Nephron progenitor cell (in vitro differentiated cells): ENCODE results near the gene CCDC66.

ENCODE experiments used
- DNase-seq: peaks from one replicate; pipeline ENCODE4 v3.0.0; 2021
- H3K27ac Mint-ChIP-seq: 2 replicates; pipeline ENCODE4 v1.8.0; 2021; ENCODE audit warnings: mild to moderate bottlenecking, moderate library complexity, mixed read lengths
- H3K27me3 Mint-ChIP-seq: 2 replicates; pipeline ENCODE4 v1.8.0; 2021; ENCODE audit warnings: mild to moderate bottlenecking, low read depth, mixed read lengths; ENCODE audit not compliant: poor library complexity
- H3K36me3 Mint-ChIP-seq: 2 replicates; pipeline ENCODE4 v1.8.0; 2021; ENCODE audit warnings: low read depth, mixed read lengths
- H3K4me1 Mint-ChIP-seq: 2 replicates; pipeline ENCODE4 v1.8.0; 2021; ENCODE audit warnings: mixed read lengths
- H3K4me3 Mint-ChIP-seq: 2 replicates; pipeline ENCODE4 v1.8.0; 2021; ENCODE audit warnings: mild to moderate bottlenecking, moderate library complexity, mixed read lengths
- H3K9me3 Mint-ChIP-seq: 2 replicates; pipeline ENCODE4 v1.8.0; 2021; ENCODE audit warnings: mild to moderate bottlenecking, moderate library complexity, mixed read lengths
- TF ChIP-seq, protein P1 (sequence below): fragments of 200-600 bp; sonication (generic); IDR thresholded peaks from 2 replicates; pipeline ENCODE4 v1.5.0; 2021; ENCODE audit warnings: antibody characterized with exemption

CCDC66 gene

DNA sequence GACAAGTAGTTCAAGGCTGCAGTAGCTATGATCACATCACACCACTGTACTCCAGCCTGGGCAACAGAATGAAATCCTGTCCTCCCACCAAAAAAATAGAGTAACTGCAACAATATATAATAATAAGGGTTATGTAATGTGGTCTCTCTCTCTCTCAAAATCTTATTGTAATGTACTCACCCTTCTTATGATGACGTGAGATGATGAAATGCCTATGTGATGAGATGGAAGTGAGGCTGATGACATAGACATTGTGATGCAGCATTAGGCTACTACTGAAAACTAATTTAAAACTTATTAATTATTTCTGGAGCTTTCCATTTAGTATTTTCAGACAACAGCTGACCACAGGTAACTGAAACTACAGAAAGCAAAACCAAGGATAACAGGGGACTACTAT, 98.7 kb downstream of the CCDC66 start:
- DNase-seq, result no peak
- Mint-ChIP-seq H3K36me3 (peaks cover 95% of the 10 kb centered on the region), H3K4me1 (no peaks in the 10 kb centered on the region), H3K4me3 (no peak overlapping the region), H3K27ac (no peak overlapping the region), H3K27me3 (no peaks in the 10 kb centered on the region), H3K9me3 (peaks cover 17% of the 10 kb centered on the region)
- TF ChIP-seq, protein P1, sequence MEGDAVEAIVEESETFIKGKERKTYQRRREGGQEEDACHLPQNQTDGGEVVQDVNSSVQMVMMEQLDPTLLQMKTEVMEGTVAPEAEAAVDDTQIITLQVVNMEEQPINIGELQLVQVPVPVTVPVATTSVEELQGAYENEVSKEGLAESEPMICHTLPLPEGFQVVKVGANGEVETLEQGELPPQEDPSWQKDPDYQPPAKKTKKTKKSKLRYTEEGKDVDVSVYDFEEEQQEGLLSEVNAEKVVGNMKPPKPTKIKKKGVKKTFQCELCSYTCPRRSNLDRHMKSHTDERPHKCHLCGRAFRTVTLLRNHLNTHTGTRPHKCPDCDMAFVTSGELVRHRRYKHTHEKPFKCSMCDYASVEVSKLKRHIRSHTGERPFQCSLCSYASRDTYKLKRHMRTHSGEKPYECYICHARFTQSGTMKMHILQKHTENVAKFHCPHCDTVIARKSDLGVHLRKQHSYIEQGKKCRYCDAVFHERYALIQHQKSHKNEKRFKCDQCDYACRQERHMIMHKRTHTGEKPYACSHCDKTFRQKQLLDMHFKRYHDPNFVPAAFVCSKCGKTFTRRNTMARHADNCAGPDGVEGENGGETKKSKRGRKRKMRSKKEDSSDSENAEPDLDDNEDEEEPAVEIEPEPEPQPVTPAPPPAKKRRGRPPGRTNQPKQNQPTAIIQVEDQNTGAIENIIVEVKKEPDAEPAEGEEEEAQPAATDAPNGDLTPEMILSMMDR, result no peak

DNA sequence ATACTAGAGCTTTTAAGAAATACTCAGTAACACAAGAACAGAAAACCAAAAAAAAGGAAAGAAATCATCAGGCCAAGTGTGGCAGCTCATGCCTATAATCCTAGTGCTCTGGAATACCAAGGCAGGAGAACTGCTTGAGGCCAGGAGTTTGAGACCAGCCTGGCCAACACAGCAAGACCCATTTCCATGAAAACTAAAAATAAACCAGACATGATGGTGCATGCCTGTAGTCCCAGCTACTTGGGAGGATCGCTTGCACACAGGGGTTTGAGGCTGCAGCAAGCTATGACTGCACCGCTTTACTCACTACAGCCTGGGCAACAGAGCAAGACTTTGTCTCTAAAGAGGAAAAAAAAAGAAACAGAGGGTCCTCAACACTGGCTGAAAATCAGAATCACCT, 107.8 kb downstream of the CCDC66 start:
- no peak overlapping the region for H3K27ac Mint-ChIP-seq
- no peaks in the 10 kb centered on the region for H3K4me1 Mint-ChIP-seq
- H3K4me3 Mint-ChIP-seq, result no peak overlapping the region
- no peaks in the 10 kb centered on the region for H3K27me3 Mint-ChIP-seq
- H3K36me3 Mint-ChIP-seq, result peaks cover 79% of the 10 kb centered on the region
- TF ChIP-seq, protein P1, result no peak
- no peaks in the 10 kb centered on the region for H3K9me3 Mint-ChIP-seq
- no peak for DNase-seq

DNA sequence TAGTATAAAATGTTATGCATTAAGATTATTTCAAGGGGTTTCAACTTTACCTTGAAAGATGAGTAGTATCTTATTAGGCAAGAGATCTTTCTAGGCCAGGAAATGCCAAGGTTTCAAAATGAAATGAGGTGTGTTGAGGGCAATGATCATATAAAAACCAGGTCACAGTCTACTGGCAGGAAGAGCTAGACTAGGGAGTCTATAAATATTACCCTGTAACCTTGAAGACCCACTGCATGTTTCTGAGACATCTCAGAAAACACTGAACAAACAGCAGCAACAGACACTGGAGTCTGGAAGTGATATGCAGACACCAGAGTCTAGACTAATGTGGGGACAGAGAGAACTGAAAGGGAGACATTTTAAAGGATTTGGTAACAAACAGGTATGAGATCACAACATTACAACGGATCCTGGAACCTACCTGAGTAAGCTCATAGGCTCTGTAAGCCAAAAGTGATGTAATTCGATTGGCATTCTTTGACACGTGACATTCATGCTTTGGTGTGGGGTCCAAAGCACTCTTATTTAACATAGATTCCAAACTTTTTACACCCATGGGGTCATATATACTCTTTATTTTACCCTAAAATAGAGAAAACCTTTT, 111.1 kb downstream of the CCDC66 start:
- H3K27ac Mint-ChIP-seq, result no peak overlapping the region
- no peaks in the 10 kb centered on the region for H3K4me1 Mint-ChIP-seq
- H3K4me3 Mint-ChIP-seq, result no peak overlapping the region
- H3K9me3 Mint-ChIP-seq, result no peaks in the 10 kb centered on the region
- peaks cover 86% of the 10 kb centered on the region for H3K36me3 Mint-ChIP-seq
- no peak for DNase-seq
- no peaks in the 10 kb centered on the region for H3K27me3 Mint-ChIP-seq
- TF ChIP-seq, protein P1, result no peak
